Thyroid gland (tissue), 4 donors: ENCODE measurements around the gene BTBD9. TPM values are rescaled to one million over a fixed set of nuclear protein-coding genes. Genes with fewer than 3 reads are reported as not detected.

ENCODE experiments used
- DNase-seq, 2 donors: peaks; one replicate each; pipeline ENCODE4 v3.0.0-alpha.2; 2019
- H3K27ac ChIP-seq, 3 donors: fragments of 200-600 bp; sonication (generic); 1 replicate in 2 of 3; 2 replicates in 1 of 3; pipeline ENCODE4 v1.5.1; 2016 to 2019; ENCODE audit warnings: mild to moderate bottlenecking in 1 of 3, moderate library complexity in 1 of 3
- H3K27me3 ChIP-seq: fragments of 200-600 bp; sonication (generic); one replicate; pipeline ENCODE4 v1.5.1; 2019
- H3K36me3 ChIP-seq, 2 donors: fragments of 200-600 bp; sonication (generic); one replicate each; pipeline ENCODE4 v1.5.1; 2016 to 2019
- H3K4me1 ChIP-seq, 2 donors: fragments of 200-600 bp; sonication (generic); one replicate each; pipeline ENCODE4 v1.5.1; 2017 to 2019
- H3K4me3 ChIP-seq, 3 donors: fragments of 200-600 bp; sonication (generic); replicated peaks in 1 of 3; 1 replicate in 2 of 3; 2 replicates in 1 of 3; pipeline ENCODE4 v1.5.1; 2016; ENCODE audit warnings: mild to moderate bottlenecking in 1 of 3
- H3K9me3 ChIP-seq: fragments of 200-600 bp; sonication (generic); one replicate; pipeline ENCODE4 v1.5.1; 2017
- POLR2A ChIP-seq, 2 donors: fragments of 450-650 bp; IDR thresholded peaks; one replicate each; pipeline ENCODE4 v1.6.1; 2017; ENCODE audit warnings: antibody characterized with exemption in 2 of 2, mild to moderate bottlenecking in 2 of 2, moderate library complexity in 1 of 2
- WGBS, 2 donors: methylation state at CpG; one replicate each; pipeline ENCODE4 v1.1.5; 2017; 5-methylcytosine and 5-hydroxymethylcytosine counted together
- intact Hi-C: fragments of 100-400 bp; cut with DNase I; formaldehyde crosslinking; loops from one replicate; pipeline ENCODE4 v1.15.1; 2023
- total RNA-seq, 4 donors: library from RNA; depleted of rRNA; stranded (reverse); fragments of >200 nt; gene quantifications; one replicate each; pipeline ENCODE4 v1.2.3, GENCODE V29; 2016
- TF ChIP-seq, protein P1 (sequence below), 6 experiments: fragments of 200-600 bp in 3 of 6; fragments of 450-650 bp in 3 of 6; sonication (generic) in 3 of 6; IDR thresholded peaks; one replicate each; pipeline ENCODE4 v1.5.1; 2016 to 2019; ENCODE audit warnings: antibody characterized with exemption in 6 of 6, mild to moderate bottlenecking in 2 of 6, inconsistent platforms in 1 of 6, moderate library complexity in 1 of 6

Gene BTBD9
- total RNA-seq, 4 donors from 2014 or later: 17.3 to 32.0 (median 27.4) TPM

DNA sequence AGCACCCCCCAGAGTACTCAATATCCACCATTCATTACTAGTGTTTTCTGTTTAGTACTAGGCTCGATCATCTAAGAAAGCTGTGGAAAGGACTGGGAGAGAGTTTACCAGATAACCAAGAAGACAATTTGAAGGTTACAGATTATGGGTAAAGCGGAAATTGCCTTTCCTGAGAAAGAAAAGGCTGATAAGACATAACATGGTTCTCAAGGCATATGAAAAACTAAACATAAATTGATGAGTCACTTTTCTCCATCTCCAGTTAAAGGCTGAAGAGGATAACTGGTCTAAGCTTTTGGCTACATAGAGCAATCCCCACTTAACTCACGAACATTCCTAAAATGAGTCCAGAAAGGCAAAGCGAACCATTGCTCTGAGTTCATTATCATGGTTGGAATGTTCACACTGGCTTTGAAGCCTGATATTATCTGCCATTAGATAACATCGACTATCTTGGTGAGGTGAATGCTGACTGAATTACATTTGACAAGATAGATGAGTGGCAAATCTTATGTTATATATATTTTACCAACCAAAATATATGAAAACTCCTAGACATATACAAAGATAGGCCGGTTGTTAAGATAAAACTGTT lies 65.8 kb downstream of the BTBD9 start:
- Histone ChIP-seq H3K4me1 (no peaks in the 10 kb centered on the region), H3K27ac (no peak overlapping the region), H3K36me3 (no peaks in the 10 kb centered on the region), H3K9me3 (no peaks in the 10 kb centered on the region), H3K4me3 (no peak overlapping the region), H3K27me3 (no peaks in the 10 kb centered on the region)
- WGBS, 2 donors: 96% methylated on average over 6 of the region's 6 CpGs
- DNase-seq: no peak
- intact Hi-C loops: no loop called here
- TF ChIP-seq, protein P1, sequence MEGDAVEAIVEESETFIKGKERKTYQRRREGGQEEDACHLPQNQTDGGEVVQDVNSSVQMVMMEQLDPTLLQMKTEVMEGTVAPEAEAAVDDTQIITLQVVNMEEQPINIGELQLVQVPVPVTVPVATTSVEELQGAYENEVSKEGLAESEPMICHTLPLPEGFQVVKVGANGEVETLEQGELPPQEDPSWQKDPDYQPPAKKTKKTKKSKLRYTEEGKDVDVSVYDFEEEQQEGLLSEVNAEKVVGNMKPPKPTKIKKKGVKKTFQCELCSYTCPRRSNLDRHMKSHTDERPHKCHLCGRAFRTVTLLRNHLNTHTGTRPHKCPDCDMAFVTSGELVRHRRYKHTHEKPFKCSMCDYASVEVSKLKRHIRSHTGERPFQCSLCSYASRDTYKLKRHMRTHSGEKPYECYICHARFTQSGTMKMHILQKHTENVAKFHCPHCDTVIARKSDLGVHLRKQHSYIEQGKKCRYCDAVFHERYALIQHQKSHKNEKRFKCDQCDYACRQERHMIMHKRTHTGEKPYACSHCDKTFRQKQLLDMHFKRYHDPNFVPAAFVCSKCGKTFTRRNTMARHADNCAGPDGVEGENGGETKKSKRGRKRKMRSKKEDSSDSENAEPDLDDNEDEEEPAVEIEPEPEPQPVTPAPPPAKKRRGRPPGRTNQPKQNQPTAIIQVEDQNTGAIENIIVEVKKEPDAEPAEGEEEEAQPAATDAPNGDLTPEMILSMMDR (IDR thresholded peaks at IDR 0.05): no peak
- TF ChIP-seq POLR2A (IDR thresholded peaks at IDR 0.05): no peak

DNA sequence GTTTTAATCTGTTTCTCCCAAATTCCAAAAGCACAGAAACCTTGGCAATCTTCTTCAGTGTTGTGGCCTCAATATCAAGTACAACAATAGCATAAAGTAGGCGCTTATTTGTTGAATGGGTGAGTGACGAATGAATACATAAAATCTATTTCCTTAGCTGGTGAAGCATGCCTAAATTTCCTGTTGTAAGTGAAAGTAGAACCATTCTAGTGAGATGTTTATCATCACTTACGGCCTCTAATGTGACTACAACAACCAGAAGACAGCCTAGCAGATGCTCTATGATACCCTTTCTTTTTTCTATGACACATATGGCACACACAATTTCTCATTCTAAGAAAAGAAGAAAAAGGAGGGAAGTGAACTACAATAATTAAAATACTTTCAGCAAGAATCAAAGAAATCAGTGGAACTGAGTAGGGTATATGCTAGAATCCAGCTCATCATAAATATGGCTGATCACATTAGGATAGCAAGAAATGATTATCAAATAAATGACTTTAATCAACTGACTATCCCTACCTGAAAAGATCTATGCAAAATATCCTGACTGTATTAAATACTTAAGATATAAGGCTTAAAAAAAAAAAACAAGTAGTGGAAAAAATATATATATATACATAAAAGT lies 67.4 kb downstream of the BTBD9 start:
- no peak overlapping the region for H3K27ac ChIP-seq
- H3K27me3 ChIP-seq: no peaks in the 10 kb centered on the region
- no peaks in the 10 kb centered on the region for H3K4me1 ChIP-seq
- TF ChIP-seq POLR2A (IDR thresholded peaks at IDR 0.05): no peak
- TF ChIP-seq, protein P1 (IDR thresholded peaks at IDR 0.05): no peak
- H3K4me3 ChIP-seq: no peak overlapping the region
- H3K36me3 ChIP-seq: no peaks in the 10 kb centered on the region
- no peak for DNase-seq
- no peaks in the 10 kb centered on the region for H3K9me3 ChIP-seq
- 84 to 89% methylated on average over 3 of the region's 3 CpGs for WGBS, 2 donors
- intact Hi-C loops: no loop called here

DNA sequence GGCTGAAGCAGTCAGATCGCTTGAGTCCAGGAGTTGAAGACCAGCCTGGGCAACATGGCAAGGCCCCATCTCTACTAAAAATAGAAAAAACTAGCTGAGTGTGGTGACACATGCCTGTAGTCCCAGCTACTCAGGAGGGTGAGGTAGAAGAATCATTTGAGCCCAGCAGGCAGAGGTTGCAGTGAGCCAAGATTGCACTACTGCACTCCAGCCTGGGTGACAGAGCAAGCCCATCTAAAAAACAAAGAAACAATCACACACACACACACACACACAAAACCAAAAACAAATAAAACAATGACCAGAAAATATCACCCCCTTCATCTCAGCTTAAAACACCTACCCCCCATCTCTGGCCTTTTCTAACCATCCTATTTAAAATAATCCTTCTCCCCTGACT lies 68.0 kb downstream of the BTBD9 start:
- no peak for DNase-seq
- intact Hi-C loops: no loop called here

DNA sequence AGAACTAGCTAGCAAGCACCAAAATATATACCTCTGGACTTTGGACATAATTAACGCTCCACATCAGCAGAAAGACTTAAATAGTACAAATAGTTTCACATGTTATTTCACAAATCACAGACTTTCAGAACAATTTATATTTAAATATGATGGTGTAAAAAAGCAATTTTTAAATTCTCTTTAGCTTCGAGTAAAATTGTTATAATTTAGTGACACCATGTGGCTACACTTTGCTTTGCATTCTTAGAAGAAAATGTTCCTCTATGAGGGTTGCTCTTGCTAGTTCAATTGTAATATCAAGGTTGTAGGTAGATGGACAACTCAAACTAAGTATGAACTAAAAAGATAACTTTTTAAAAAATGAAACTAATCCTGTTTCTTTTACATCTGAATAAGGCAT lies 69.0 kb downstream of the BTBD9 start:
- H3K4me3 ChIP-seq: no peak overlapping the region
- intact Hi-C loops: no loop called here
- no peak overlapping the region for H3K27ac ChIP-seq
- no peaks in the 10 kb centered on the region for H3K36me3 ChIP-seq
- H3K27me3 ChIP-seq: no peaks in the 10 kb centered on the region
- 58 to 63% methylated on average over 2 of the region's 2 CpGs for WGBS, 2 donors
- no peak for DNase-seq
- H3K9me3 ChIP-seq: no peaks in the 10 kb centered on the region
- TF ChIP-seq, protein P1 (IDR thresholded peaks at IDR 0.05): peak in 3 of 6 experiments; percentile 23 to 39 (median 38)
- no peak for TF ChIP-seq POLR2A (IDR thresholded peaks at IDR 0.05)
- no peaks in the 10 kb centered on the region for H3K4me1 ChIP-seq

More for the DNA sequence above, 68.0 kb downstream of the BTBD9 start:
- no peaks in the 10 kb centered on the region for H3K9me3 ChIP-seq
- H3K4me1 ChIP-seq: no peaks in the 10 kb centered on the region
- no peak overlapping the region for H3K4me3 ChIP-seq
- no peaks in the 10 kb centered on the region for H3K27me3 ChIP-seq
- no peaks in the 10 kb centered on the region for H3K36me3 ChIP-seq
- 100% methylated on average over 1 of the region's 1 CpG for WGBS, 2 donors
- TF ChIP-seq, protein P1 (IDR thresholded peaks at IDR 0.05): no peak
- TF ChIP-seq POLR2A (IDR thresholded peaks at IDR 0.05): no peak
- H3K27ac ChIP-seq: no peak overlapping the region

DNA sequence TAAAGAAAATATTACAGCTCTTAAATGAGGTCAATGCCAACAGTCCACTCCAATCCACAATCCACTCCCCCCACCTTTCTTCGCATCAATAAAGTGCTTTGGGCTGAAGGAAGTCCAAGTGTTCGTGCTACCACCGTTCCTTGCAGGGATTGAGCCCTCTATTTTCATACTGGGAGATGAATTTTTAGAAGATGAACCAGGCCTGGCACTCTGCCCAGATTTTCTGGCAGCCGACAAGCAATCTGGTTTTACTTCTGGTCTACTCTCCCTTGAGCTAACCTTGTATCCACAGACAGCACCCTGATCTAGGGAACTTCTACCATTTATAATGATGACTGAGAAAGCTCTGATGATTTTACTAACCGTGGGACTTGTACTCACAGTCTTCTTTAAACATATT lies 72.3 kb downstream of the BTBD9 start:
- no peaks in the 10 kb centered on the region for H3K4me1 ChIP-seq
- WGBS, 2 donors: 47 to 64% methylated on average over 5 of the region's 5 CpGs
- DNase-seq: peak; percentile 36 to 42
- H3K36me3 ChIP-seq: no peaks in the 10 kb centered on the region
- H3K27me3 ChIP-seq: no peaks in the 10 kb centered on the region
- intact Hi-C loops: no loop called here
- H3K9me3 ChIP-seq: no peaks in the 10 kb centered on the region
- TF ChIP-seq, protein P1 (IDR thresholded peaks at IDR 0.05): no peak
- no peak for TF ChIP-seq POLR2A (IDR thresholded peaks at IDR 0.05)
- H3K27ac ChIP-seq: no peak overlapping the region
- H3K4me3 ChIP-seq: no peak overlapping the region
